SK-N-SH treated with all-trans-retinoic acid at 6 μM for 48 hours (cell line): Measurements from ENCODE around the gene MITF.

Source experiments
- ATAC-seq: fragments of 200-7000 bp; cut with Tn5 transposase; 3 replicates; pipeline ENCODE4 v1.9.1; 2020; ENCODE audit warnings: mild to moderate bottlenecking, moderate library complexity
- ARNTL ChIP-seq: fragments of 450-650 bp; formaldehyde crosslinking; IDR thresholded peaks from 2 replicates; pipeline ENCODE4 v1.5.0; 2020; ENCODE audit warnings: low read depth, mild to moderate bottlenecking, moderate library complexity, borderline replicate concordance
- BACH2 ChIP-seq: fragments of 250-450 bp; sonication (Bioruptor Pico); IDR thresholded peaks from 2 replicates; pipeline ENCODE4 v1.9.0; 2021; ENCODE audit warnings: mild to moderate bottlenecking, borderline replicate concordance
- CSDC2 ChIP-seq: fragments of 250-450 bp; sonication (Bioruptor Pico); IDR thresholded peaks from 2 replicates; pipeline ENCODE4 v1.5.0; 2020; ENCODE audit warnings: mild to moderate bottlenecking, moderate library complexity
- ESRRG ChIP-seq: fragments of 250-450 bp; sonication (Bioruptor Pico); IDR thresholded peaks from 2 replicates; pipeline ENCODE4 v1.6.1; 2021; ENCODE audit warnings: mild to moderate bottlenecking
- GLIS3 ChIP-seq: fragments of 250-450 bp; sonication (Bioruptor Pico); IDR thresholded peaks from 2 replicates; pipeline ENCODE4 v1.5.0; 2020; ENCODE audit warnings: mild to moderate bottlenecking, moderate library complexity
- ISL1 ChIP-seq: fragments of 250-450 bp; sonication (Bioruptor Pico); IDR thresholded peaks from 2 replicates; pipeline ENCODE4 v2.1.2; 2022; ENCODE audit warnings: mild to moderate bottlenecking, moderate library complexity
- OSR1 ChIP-seq: fragments of 250-450 bp; sonication (Bioruptor Pico); IDR thresholded peaks from 2 replicates; pipeline ENCODE4 v1.8.0; 2022; ENCODE audit warnings: moderate library complexity, mild to moderate bottlenecking, inconsistent platforms
- PPARA ChIP-seq: fragments of 250-450 bp; sonication (Bioruptor Pico); IDR thresholded peaks from 2 replicates; pipeline ENCODE4 v1.5.0; 2020; ENCODE audit warnings: mild to moderate bottlenecking, borderline replicate concordance
- RARB ChIP-seq: fragments of 250-450 bp; sonication (Bioruptor Pico); IDR thresholded peaks from 2 replicates; pipeline ENCODE4 v1.8.0; 2021; ENCODE audit warnings: mild to moderate bottlenecking, moderate library complexity
- TCF4 ChIP-seq: fragments of 250-450 bp; sonication (Bioruptor Pico); IDR thresholded peaks from 2 replicates; pipeline ENCODE4 v1.8.0; 2021; ENCODE audit warnings: mild to moderate bottlenecking, moderate library complexity, borderline replicate concordance
- TOX ChIP-seq: fragments of 250-450 bp; sonication (Bioruptor Pico); IDR thresholded peaks from 2 replicates; pipeline ENCODE4 v1.8.0; 2021; ENCODE audit warnings: mild to moderate bottlenecking, moderate library complexity, borderline replicate concordance
- ZC3H10 ChIP-seq: fragments of 250-450 bp; sonication (Bioruptor Pico); IDR thresholded peaks from 2 replicates; pipeline ENCODE4 v1.5.1; 2021; ENCODE audit warnings: mild to moderate bottlenecking, moderate library complexity
- ZFP3 ChIP-seq: fragments of 250-450 bp; sonication (Bioruptor Pico); IDR thresholded peaks from 2 replicates; pipeline ENCODE4 v1.5.0; 2020; ENCODE audit warnings: mild to moderate bottlenecking, moderate library complexity
- ZFP30 ChIP-seq: fragments of 450-650 bp; formaldehyde crosslinking; IDR thresholded peaks from 2 replicates; pipeline ENCODE4 v1.5.0; 2022; ENCODE audit warnings: mild to moderate bottlenecking, moderate library complexity
- ZNF565 ChIP-seq: fragments of 450-650 bp; formaldehyde crosslinking; conservative IDR thresholded peaks from 2 replicates; pipeline ENCODE4 v1.5.0; 2020; ENCODE audit warnings: low read depth, mild to moderate bottlenecking, moderate library complexity
- TF ChIP-seq, protein P1 (sequence below): fragments of 250-450 bp; sonication (Bioruptor Pico); IDR thresholded peaks from 2 replicates; pipeline ENCODE4 v1.5.1; 2021; ENCODE audit warnings: mild to moderate bottlenecking, moderate library complexity
- TF ChIP-seq, protein P2 (sequence below): fragments of 250-450 bp; sonication (Bioruptor Pico); IDR thresholded peaks from 2 replicates; pipeline ENCODE4 v1.5.1; 2020; ENCODE audit warnings: low read depth, mild to moderate bottlenecking, moderate library complexity
- TF ChIP-seq, protein P3 (sequence below): fragments of 250-450 bp; sonication (Bioruptor Pico); IDR thresholded peaks from 2 replicates; pipeline ENCODE4 v1.8.0; 2021; ENCODE audit warnings: low read depth, mild to moderate bottlenecking, moderate library complexity, borderline replicate concordance
- TF ChIP-seq, protein P4 (sequence below): fragments of 250-450 bp; sonication (Bioruptor Pico); IDR thresholded peaks from 2 replicates; pipeline ENCODE4 v1.8.0; 2020; ENCODE audit warnings: mild to moderate bottlenecking, moderate library complexity, borderline replicate concordance
- TF ChIP-seq, protein P5 (sequence below): fragments of 250-450 bp; sonication (Bioruptor Pico); IDR thresholded peaks from 2 replicates; pipeline ENCODE4 v1.5.0; 2020; ENCODE audit warnings: mild to moderate bottlenecking, moderate library complexity

MITF gene

DNA sequence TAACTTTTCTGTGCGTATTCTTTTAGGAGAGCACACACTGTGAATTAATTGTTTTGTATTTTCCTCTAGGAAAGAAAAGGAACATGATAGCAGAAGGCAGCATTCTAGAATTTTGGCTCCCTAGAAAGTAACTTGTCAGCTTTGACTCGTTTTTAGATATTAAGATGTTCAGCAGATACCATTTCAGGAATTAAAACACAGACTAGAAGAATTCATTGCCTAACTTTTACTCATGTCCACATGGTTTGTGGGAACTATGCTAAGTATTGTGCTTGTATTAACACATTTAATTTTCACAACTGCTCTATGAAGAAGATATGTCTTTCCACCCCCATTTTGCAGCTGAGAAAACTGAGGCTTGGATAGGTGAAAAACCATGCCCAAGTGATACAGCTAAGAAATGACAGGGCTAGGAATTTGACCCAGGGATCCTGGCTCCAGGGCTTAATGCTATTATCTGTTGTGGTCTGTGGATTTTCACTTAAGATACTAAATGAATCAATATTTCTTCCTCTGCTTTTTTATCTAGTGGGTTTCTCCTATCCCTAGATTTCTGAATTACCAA is 128.8 kb downstream of the MITF start (continued):
- TF ChIP-seq, protein P1, sequence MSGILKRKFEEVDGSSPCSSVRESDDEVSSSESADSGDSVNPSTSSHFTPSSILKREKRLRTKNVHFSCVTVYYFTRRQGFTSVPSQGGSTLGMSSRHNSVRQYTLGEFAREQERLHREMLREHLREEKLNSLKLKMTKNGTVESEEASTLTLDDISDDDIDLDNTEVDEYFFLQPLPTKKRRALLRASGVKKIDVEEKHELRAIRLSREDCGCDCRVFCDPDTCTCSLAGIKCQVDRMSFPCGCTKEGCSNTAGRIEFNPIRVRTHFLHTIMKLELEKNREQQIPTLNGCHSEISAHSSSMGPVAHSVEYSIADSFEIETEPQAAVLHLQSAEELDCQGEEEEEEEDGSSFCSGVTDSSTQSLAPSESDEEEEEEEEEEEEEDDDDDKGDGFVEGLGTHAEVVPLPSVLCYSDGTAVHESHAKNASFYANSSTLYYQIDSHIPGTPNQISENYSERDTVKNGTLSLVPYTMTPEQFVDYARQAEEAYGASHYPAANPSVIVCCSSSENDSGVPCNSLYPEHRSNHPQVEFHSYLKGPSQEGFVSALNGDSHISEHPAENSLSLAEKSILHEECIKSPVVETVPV: no peak
- TF ChIP-seq, all 23 proteins: peak for 0

DNA sequence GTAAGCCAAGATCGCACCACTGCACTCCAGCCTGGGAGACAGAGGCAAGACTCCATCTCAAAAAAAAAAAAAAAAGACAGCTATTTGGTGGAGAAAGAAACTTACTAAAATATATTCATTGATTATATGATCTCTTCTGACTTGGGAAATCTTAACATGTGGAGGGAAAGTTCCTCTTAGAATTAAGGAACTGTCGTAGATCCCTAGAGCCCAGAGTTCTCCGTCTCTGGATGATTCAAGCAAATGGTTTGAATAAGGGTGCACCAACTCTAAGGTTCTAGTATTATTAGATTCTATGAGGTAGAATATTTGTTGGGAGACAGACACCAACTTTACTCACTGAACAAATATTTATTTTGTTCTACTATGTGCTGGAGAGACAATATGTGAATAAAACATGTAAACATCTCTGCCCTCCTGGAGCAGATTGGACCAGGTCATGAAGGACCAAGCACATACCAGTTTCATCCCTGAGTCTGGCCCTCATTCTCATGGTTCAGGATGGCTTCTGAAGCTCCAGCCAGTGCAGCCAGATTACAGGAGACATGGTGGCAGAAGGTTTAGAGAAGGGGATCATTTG is 129.7 kb downstream of the MITF start:
- ATAC-seq: no peak

DNA sequence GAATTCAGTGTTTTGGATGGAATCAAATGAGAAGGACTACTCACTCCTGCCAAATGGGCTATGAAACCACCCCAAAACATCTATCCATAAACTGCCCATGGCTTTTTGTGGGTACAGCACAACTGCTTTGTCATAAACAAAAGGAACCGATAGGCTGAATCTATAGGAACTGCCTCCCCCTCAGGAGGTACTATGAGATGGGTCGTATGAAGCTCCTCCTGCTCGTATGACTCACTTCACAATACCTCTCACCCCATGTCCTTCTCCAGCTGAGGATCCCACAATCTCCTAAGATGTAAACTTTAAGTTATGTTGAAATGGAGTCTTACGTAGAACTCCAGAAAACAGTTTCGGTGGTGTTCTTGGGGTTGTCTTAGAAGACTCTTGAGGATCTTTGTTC is 130.4 kb downstream of the MITF start:
- no peak for ATAC-seq
- TF ChIP-seq ZFP3 (CRISPR knock-in tag): no peak
- TF ChIP-seq BACH2 (CRISPR knock-in tag): no peak

More for the DNA sequence above, 129.7 kb downstream of the MITF start:
- TF ChIP-seq ARNTL (CRISPR knock-in tag) (no peak), ZFP30 (CRISPR knock-in tag) (no peak)

DNA sequence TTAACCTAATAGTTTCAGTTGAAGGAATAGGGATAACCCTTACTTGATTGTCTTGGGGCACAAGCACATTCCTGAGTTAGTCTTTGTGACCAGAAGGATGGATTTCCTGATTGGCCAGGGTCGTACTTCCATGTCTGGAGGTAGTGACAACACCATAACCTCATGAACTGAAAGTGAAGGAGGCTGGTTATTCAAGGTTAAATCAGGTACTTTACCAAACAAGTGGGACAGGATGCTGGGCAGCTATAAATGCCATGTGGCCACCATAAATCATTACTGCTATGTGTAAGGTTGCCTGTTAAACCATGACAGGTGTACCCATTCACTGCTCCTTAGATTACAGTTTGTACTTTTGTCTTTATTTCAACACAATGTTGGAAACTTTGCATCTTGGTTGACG is 132.0 kb downstream of the MITF start:
- TF ChIP-seq BACH2 (CRISPR knock-in tag) (no peak), GLIS3 (CRISPR knock-in tag) (no peak), ZC3H10 (CRISPR knock-in tag) (no peak), CSDC2 (CRISPR knock-in tag) (no peak), ARNTL (CRISPR knock-in tag) (no peak), TCF4 (CRISPR knock-in tag) (no peak), ZFP3 (CRISPR knock-in tag) (no peak), PPARA (no peak), ISL1 (CRISPR knock-in tag) (no peak), OSR1 (no peak), TOX (CRISPR knock-in tag) (no peak), ZFP30 (CRISPR knock-in tag) (no peak), ESRRG (CRISPR knock-in tag) (no peak), ZNF565 (CRISPR knock-in tag) (no peak), RARB (CRISPR knock-in tag) (no peak)
- TF ChIP-seq, protein P2, sequence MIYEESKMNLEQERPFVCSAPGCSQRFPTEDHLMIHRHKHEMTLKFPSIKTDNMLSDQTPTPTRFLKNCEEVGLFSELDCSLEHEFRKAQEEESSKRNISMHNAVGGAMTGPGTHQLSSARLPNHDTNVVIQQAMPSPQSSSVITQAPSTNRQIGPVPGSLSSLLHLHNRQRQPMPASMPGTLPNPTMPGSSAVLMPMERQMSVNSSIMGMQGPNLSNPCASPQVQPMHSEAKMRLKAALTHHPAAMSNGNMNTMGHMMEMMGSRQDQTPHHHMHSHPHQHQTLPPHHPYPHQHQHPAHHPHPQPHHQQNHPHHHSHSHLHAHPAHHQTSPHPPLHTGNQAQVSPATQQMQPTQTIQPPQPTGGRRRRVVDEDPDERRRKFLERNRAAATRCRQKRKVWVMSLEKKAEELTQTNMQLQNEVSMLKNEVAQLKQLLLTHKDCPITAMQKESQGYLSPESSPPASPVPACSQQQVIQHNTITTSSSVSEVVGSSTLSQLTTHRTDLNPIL (CRISPR knock-in tag): no peak
- TF ChIP-seq, protein P1: no peak
- TF ChIP-seq, protein P3, sequence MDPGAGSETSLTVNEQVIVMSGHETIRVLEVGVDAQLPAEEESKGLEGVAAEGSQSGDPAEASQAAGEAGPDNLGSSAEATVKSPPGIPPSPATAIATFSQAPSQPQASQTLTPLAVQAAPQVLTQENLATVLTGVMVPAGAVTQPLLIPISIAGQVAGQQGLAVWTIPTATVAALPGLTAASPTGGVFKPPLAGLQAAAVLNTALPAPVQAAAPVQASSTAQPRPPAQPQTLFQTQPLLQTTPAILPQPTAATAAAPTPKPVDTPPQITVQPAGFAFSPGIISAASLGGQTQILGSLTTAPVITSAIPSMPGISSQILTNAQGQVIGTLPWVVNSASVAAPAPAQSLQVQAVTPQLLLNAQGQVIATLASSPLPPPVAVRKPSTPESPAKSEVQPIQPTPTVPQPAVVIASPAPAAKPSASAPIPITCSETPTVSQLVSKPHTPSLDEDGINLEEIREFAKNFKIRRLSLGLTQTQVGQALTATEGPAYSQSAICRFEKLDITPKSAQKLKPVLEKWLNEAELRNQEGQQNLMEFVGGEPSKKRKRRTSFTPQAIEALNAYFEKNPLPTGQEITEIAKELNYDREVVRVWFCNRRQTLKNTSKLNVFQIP (CRISPR knock-in tag): no peak
- TF ChIP-seq, protein P4, sequence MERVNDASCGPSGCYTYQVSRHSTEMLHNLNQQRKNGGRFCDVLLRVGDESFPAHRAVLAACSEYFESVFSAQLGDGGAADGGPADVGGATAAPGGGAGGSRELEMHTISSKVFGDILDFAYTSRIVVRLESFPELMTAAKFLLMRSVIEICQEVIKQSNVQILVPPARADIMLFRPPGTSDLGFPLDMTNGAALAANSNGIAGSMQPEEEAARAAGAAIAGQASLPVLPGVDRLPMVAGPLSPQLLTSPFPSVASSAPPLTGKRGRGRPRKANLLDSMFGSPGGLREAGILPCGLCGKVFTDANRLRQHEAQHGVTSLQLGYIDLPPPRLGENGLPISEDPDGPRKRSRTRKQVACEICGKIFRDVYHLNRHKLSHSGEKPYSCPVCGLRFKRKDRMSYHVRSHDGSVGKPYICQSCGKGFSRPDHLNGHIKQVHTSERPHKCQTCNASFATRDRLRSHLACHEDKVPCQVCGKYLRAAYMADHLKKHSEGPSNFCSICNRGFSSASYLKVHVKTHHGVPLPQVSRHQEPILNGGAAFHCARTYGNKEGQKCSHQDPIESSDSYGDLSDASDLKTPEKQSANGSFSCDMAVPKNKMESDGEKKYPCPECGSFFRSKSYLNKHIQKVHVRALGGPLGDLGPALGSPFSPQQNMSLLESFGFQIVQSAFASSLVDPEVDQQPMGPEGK (CRISPR knock-in tag): no peak
- TF ChIP-seq, protein P5, sequence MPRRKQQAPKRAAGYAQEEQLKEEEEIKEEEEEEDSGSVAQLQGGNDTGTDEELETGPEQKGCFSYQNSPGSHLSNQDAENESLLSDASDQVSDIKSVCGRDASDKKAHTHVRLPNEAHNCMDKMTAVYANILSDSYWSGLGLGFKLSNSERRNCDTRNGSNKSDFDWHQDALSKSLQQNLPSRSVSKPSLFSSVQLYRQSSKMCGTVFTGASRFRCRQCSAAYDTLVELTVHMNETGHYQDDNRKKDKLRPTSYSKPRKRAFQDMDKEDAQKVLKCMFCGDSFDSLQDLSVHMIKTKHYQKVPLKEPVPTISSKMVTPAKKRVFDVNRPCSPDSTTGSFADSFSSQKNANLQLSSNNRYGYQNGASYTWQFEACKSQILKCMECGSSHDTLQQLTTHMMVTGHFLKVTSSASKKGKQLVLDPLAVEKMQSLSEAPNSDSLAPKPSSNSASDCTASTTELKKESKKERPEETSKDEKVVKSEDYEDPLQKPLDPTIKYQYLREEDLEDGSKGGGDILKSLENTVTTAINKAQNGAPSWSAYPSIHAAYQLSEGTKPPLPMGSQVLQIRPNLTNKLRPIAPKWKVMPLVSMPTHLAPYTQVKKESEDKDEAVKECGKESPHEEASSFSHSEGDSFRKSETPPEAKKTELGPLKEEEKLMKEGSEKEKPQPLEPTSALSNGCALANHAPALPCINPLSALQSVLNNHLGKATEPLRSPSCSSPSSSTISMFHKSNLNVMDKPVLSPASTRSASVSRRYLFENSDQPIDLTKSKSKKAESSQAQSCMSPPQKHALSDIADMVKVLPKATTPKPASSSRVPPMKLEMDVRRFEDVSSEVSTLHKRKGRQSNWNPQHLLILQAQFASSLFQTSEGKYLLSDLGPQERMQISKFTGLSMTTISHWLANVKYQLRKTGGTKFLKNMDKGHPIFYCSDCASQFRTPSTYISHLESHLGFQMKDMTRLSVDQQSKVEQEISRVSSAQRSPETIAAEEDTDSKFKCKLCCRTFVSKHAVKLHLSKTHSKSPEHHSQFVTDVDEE (CRISPR knock-in tag): no peak
- TF ChIP-seq, all 23 proteins: peak for 0
- ATAC-seq: no peak
